GM23338 (cell line): ENCODE data around the gene ZDHHC11B. TPM values are rescaled to one million over a fixed set of nuclear protein-coding genes. Genes with fewer than 3 reads are reported as not detected.
"Not testable (repeated sequence)": the region's sequence is repeated elsewhere in the genome, so short reads cannot be mapped to it uniquely, and the experiment has no call there.

Experiments
- ATAC-seq: fragments of 200-7000 bp; cut with Tn5 transposase; 3 replicates; pipeline ENCODE4 v1.9.1; 2020
- DNase-seq: peaks from one replicate; pipeline ENCODE4 v3.0.0-alpha.2; 2015; ENCODE audit warnings: low spot score
- H2AFZ ChIP-seq: fragments of 200-600 bp; sonication (generic); 2 replicates; pipeline ENCODE4 v1.8.0; 2016; ENCODE audit warnings: antibody characterized with exemption, mild to moderate bottlenecking, moderate library complexity
- H3F3A ChIP-seq: fragments of 200-600 bp; sonication (generic); replicated peaks from 2 replicates; pipeline ENCODE4 v1.8.0; 2017; ENCODE audit warnings: antibody characterized with exemption, mixed run types, low read depth
- H3K27ac ChIP-seq: fragments of 200-600 bp; sonication (generic); 2 replicates; pipeline ENCODE4 v1.6.1; 2016; ENCODE audit warnings: low read depth
- H3K27me3 ChIP-seq: fragments of 200-600 bp; sonication (generic); 2 replicates; pipeline ENCODE4 v1.8.0; 2016; ENCODE audit warnings: mild to moderate bottlenecking, mixed run types, moderate library complexity; ENCODE audit not compliant: insufficient read depth
- H3K36me3 ChIP-seq: fragments of 200-600 bp; sonication (generic); 2 replicates; pipeline ENCODE4 v1.8.0; 2016; ENCODE audit warnings: mild to moderate bottlenecking; ENCODE audit not compliant: insufficient read depth
- H3K4me1 ChIP-seq: fragments of 200-600 bp; sonication (generic); 2 replicates; pipeline ENCODE4 v1.8.0; 2016; ENCODE audit warnings: mild to moderate bottlenecking, moderate library complexity; ENCODE audit not compliant: insufficient read depth
- H3K4me2 ChIP-seq: fragments of 200-600 bp; sonication (generic); 2 replicates; pipeline ENCODE4 v1.7.1; 2017; ENCODE audit warnings: mixed run types
- H3K4me3 ChIP-seq: fragments of 200-600 bp; sonication (generic); 2 replicates; pipeline ENCODE4 v1.6.1; 2016; ENCODE audit warnings: mixed run types
- H3K79me2 ChIP-seq: fragments of 200-600 bp; sonication (generic); replicated peaks from 2 replicates; pipeline ENCODE4 v1.8.0; 2017; ENCODE audit warnings: mild to moderate bottlenecking; ENCODE audit not compliant: insufficient read depth
- H3K9me2 ChIP-seq: fragments of 200-600 bp; sonication (generic); 2 replicates; pipeline ENCODE4 v1.8.0; 2017; ENCODE audit not compliant: insufficient read depth
- H4K20me1 ChIP-seq: fragments of 200-600 bp; sonication (generic); replicated peaks from 2 replicates; pipeline ENCODE4 v1.8.0; 2017; ENCODE audit warnings: mild to moderate bottlenecking; ENCODE audit not compliant: insufficient read depth
- H3K27ac Mint-ChIP-seq: 2 replicates; pipeline ENCODE4 v1.8.0; 2020; ENCODE audit warnings: inconsistent platforms, mild to moderate bottlenecking, moderate library complexity, mixed read lengths
- H3K27me3 Mint-ChIP-seq: 3 replicates; pipeline ENCODE4 v1.8.0; 2022; ENCODE audit warnings: low read depth, mild to moderate bottlenecking, moderate library complexity, mixed read lengths, inconsistent platforms; ENCODE audit not compliant: insufficient read depth, poor library complexity
- H3K36me3 Mint-ChIP-seq: 3 replicates; pipeline ENCODE4 v1.8.0; 2021; ENCODE audit warnings: low read depth, mild to moderate bottlenecking, inconsistent platforms, moderate library complexity, mixed read lengths
- H3K4me1 Mint-ChIP-seq: 3 replicates; pipeline ENCODE4 v1.8.0; 2020; ENCODE audit warnings: mild to moderate bottlenecking, inconsistent platforms, mixed read lengths
- H3K4me3 Mint-ChIP-seq: 3 replicates; pipeline ENCODE4 v1.8.0; 2021; ENCODE audit warnings: moderate library complexity, mild to moderate bottlenecking, inconsistent platforms, mixed read lengths
- H3K9me3 Mint-ChIP-seq: 3 replicates; pipeline ENCODE4 v1.8.0; 2020; ENCODE audit warnings: moderate library complexity, mild to moderate bottlenecking, inconsistent platforms, mixed read lengths
- EZH2phosphoT487 ChIP-seq: fragments of 200-600 bp; sonication (generic); IDR thresholded peaks from one replicate; pipeline ENCODE4 v1.8.1; 2018; ENCODE audit warnings: antibody characterized with exemption; ENCODE audit not compliant: unreplicated experiment
- ZNF114 ChIP-seq: fragments of 250-450 bp; sonication (Bioruptor Pico); IDR thresholded peaks from 2 replicates; pipeline ENCODE4 v1.5.0; 2020; ENCODE audit warnings: mild to moderate bottlenecking, moderate library complexity
- polyA plus RNA-seq: library from polyadenylated mRNA; unstranded; fragments of >200 nt; fragmentation: Nextera tagmentation; extraction: Ambion mirVana; gene quantifications from 2 replicates; pipeline ENCODE4 v1.2.1, GENCODE V29; 2016
- total RNA-seq: library from RNA; depleted of rRNA; stranded (reverse); fragments of >200 nt; shearing (Covaris generic); gene quantifications from 2 replicates; pipeline ENCODE4 v1.2.3, GENCODE V29; 2014
- TF ChIP-seq, protein P1 (sequence below): IDR thresholded peaks from one replicate; pipeline ENCODE4 v1.6.1; 2018; ENCODE audit warnings: antibody characterized with exemption; ENCODE audit not compliant: unreplicated experiment

Gene ZDHHC11B
- total and polyA plus RNA-seq, 2 experiments from 2014 or later = 0.89 to 1.2 TPM

DNA sequence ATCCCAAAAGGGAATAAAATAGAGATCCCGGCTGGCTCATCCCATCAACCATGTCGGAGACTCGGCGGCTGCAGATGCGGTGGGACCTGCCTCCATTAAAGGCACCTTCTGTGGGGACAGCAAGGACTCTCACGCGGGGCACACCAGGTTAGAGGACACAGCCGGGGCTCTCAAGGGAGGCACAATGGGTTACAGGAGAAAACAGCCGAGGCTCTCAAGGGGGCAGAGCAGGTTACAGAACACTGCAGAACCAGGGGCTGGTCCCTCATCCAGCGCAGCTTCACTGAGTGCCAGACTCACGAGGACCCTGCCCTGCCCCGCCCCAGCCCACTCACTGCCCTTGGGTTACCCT is 98.4 kb downstream of the ZDHHC11B start:
- not testable (repeated sequence) for H4K20me1 ChIP-seq, H3K4me3 ChIP-seq, H3K9me2 ChIP-seq, H3K36me3 Mint-ChIP-seq, ATAC-seq, H3K4me1 ChIP-seq, H2AFZ ChIP-seq, H3K36me3 ChIP-seq, H3K27me3 ChIP-seq, H3K4me1 Mint-ChIP-seq, H3K27ac ChIP-seq, H3K4me2 ChIP-seq, H3K9me3 Mint-ChIP-seq, H3K27me3 Mint-ChIP-seq, H3K79me2 ChIP-seq, H3K4me3 Mint-ChIP-seq, H3F3A ChIP-seq, DNase-seq, H3K27ac Mint-ChIP-seq

DNA sequence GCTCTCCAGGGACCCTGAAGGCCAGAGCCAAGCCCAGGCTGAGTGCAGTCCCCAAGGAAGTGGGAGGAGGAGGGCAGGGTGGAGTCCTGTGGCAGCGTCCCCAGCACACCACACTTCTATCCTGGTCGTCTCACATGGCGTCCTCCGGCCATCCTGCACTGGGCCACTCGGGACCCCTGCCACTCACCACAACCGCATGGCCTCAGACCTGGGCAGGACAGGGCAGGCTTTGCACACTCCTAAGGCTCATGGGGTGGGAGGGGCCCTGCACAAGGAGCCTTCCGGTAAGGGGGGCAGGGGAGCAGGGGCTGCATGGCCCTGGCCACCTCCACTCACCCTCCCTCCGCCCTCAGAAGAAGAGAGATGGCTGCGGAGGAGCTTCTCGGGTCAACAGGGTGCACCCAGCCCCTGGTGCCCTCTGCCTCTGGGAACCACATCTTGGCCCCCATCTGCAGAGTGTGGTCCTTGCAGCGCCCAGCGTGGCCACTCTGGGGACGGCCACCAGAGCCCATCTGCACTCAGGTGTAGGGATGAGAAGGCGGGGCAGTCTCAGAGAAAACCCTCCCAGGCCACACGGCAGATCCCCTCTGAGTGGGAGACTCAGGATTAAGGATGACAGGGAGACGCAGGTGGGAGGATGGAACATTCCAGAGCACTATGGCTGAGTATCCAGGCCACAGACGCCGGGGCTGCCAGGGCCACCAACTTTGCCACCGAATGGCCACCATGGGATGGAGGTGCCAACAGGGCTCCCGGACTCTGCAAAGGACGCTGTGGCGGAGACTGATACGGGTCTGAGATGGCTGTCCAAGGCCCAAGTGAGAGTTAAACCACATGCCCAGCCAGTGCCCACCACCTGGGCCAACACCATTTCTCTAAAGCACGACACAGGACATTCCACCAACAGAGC is 99.0 kb downstream of the ZDHHC11B start:
- ATAC-seq (no peak), DNase-seq (no peak)
- Histone ChIP-seq H3K4me1 (no peaks in the 10 kb centered on the region), H3K79me2 (no peaks in the 10 kb centered on the region), H3K4me2 (no peak overlapping the region), H3F3A (no peaks in the 10 kb centered on the region), H3K27me3 (no peaks in the 10 kb centered on the region), H3K36me3 (no peaks in the 10 kb centered on the region), H2AFZ (no peak overlapping the region), H4K20me1 (no peaks in the 10 kb centered on the region), H3K9me2 (no peaks in the 10 kb centered on the region), H3K4me3 (no peak overlapping the region), H3K27ac (no peak overlapping the region)
- Mint-ChIP-seq H3K4me1 (no peaks in the 10 kb centered on the region), H3K4me3 (no peak overlapping the region), H3K27ac (no peak overlapping the region), H3K27me3 (peaks cover 8% of the 10 kb centered on the region), H3K36me3 (no peaks in the 10 kb centered on the region), H3K9me3 (no peaks in the 10 kb centered on the region)
- TF ChIP-seq, protein P1, sequence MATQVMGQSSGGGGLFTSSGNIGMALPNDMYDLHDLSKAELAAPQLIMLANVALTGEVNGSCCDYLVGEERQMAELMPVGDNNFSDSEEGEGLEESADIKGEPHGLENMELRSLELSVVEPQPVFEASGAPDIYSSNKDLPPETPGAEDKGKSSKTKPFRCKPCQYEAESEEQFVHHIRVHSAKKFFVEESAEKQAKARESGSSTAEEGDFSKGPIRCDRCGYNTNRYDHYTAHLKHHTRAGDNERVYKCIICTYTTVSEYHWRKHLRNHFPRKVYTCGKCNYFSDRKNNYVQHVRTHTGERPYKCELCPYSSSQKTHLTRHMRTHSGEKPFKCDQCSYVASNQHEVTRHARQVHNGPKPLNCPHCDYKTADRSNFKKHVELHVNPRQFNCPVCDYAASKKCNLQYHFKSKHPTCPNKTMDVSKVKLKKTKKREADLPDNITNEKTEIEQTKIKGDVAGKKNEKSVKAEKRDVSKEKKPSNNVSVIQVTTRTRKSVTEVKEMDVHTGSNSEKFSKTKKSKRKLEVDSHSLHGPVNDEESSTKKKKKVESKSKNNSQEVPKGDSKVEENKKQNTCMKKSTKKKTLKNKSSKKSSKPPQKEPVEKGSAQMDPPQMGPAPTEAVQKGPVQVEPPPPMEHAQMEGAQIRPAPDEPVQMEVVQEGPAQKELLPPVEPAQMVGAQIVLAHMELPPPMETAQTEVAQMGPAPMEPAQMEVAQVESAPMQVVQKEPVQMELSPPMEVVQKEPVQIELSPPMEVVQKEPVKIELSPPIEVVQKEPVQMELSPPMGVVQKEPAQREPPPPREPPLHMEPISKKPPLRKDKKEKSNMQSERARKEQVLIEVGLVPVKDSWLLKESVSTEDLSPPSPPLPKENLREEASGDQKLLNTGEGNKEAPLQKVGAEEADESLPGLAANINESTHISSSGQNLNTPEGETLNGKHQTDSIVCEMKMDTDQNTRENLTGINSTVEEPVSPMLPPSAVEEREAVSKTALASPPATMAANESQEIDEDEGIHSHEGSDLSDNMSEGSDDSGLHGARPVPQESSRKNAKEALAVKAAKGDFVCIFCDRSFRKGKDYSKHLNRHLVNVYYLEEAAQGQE = no peak
- TF ChIP-seq ZNF114 (CRISPR knock-in tag) = no peak

DNA sequence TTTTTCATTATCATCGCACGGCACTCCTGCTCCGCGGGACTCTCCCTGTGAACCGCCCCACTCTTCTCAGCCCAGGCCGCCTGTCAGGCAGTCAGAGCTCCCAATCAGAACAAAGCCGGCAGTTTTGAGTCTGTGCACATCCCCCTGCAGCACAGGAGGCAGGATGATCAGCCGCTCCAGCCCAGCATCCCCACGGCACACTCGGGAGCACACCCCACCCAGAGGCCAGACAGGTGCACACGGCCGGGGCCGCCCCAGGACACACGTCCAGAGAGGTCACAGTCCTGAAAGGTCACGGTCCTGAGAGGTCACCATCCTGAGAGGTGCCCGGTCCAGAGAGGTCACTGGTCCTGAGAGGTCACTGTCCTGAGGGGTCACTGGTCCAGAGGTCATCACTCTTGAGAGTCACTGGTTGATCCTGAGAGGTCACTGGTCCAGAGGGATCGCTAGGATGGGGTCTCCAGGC is 99.7 kb downstream of the ZDHHC11B start:
- H3F3A ChIP-seq = no peaks in the 10 kb centered on the region
- no peaks in the 10 kb centered on the region for H3K4me1 ChIP-seq
- no peaks in the 10 kb centered on the region for H3K27me3 ChIP-seq
- H3K4me2 ChIP-seq = no peak overlapping the region
- no peak overlapping the region for H2AFZ ChIP-seq
- no peaks in the 10 kb centered on the region for H4K20me1 ChIP-seq
- ATAC-seq (no peak), DNase-seq (no peak)
- H3K4me3 Mint-ChIP-seq = no peak overlapping the region
- H3K4me1 Mint-ChIP-seq = no peaks in the 10 kb centered on the region
- peaks cover 8% of the 10 kb centered on the region for H3K27me3 Mint-ChIP-seq
- no peaks in the 10 kb centered on the region for H3K36me3 Mint-ChIP-seq
- H3K4me3 ChIP-seq = no peak overlapping the region
- no peaks in the 10 kb centered on the region for H3K9me3 Mint-ChIP-seq
- H3K27ac Mint-ChIP-seq = no peak overlapping the region
- no peaks in the 10 kb centered on the region for H3K36me3 ChIP-seq
- no peaks in the 10 kb centered on the region for H3K79me2 ChIP-seq
- no peaks in the 10 kb centered on the region for H3K9me2 ChIP-seq
- no peak overlapping the region for H3K27ac ChIP-seq
- TF ChIP-seq EZH2phosphoT487 = no peak
- no peak for TF ChIP-seq ZNF114 (CRISPR knock-in tag)
- TF ChIP-seq, protein P1 = no peak
